ENCODE results near the gene BABAM2.

BABAM2 gene

DNA sequence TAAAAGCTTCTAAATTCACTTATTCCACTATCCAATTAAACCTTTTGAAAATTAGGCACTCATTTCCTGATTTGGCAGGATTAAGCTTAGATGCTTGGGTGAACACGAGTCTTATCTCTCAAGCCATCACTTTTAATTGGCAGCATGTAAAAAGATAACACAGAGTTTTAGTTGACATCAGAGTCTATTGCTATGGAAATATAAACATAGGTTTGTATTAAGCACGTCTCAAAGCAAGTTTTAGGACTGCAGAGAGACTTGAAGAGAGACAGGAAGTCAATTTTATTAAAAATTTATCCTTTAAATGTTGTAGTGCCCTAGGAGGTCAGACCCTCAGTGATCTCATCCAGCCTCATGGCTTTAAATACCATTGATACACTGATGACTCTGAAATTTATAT, 5.9 kb upstream of the BABAM2 start:
- TF ChIP-seq, protein P1, sequence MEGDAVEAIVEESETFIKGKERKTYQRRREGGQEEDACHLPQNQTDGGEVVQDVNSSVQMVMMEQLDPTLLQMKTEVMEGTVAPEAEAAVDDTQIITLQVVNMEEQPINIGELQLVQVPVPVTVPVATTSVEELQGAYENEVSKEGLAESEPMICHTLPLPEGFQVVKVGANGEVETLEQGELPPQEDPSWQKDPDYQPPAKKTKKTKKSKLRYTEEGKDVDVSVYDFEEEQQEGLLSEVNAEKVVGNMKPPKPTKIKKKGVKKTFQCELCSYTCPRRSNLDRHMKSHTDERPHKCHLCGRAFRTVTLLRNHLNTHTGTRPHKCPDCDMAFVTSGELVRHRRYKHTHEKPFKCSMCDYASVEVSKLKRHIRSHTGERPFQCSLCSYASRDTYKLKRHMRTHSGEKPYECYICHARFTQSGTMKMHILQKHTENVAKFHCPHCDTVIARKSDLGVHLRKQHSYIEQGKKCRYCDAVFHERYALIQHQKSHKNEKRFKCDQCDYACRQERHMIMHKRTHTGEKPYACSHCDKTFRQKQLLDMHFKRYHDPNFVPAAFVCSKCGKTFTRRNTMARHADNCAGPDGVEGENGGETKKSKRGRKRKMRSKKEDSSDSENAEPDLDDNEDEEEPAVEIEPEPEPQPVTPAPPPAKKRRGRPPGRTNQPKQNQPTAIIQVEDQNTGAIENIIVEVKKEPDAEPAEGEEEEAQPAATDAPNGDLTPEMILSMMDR (IDR thresholded peaks at IDR 0.05; ENCODE audit: extremely low read depth, missing control alignments), result no peak
- no peak for DNase-seq (ENCODE audit: low spot score)

DNA sequence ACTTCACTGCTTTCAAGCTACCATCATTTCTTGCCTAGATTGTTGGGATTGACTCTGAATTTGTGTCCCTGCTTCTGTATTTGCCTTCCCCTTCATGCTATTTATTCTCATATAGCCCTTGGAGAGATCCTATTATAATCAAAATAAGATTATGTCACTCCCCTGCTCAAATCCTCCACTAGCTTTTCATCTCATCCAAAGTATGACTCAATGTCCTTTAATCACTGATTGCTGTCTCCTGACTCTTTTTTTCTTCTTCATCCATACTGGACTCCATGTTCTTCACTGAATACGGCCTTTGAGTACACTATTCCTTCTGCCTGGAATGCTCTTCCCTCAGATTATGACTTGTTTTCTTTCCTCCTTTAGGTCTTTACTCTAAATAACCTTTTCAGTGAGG, 5.3 kb upstream of the BABAM2 start:
- DNase-seq (ENCODE audit: low spot score), result no peak
- TF ChIP-seq, protein P1 (IDR thresholded peaks at IDR 0.05; ENCODE audit: extremely low read depth, missing control alignments), result no peak

DNA sequence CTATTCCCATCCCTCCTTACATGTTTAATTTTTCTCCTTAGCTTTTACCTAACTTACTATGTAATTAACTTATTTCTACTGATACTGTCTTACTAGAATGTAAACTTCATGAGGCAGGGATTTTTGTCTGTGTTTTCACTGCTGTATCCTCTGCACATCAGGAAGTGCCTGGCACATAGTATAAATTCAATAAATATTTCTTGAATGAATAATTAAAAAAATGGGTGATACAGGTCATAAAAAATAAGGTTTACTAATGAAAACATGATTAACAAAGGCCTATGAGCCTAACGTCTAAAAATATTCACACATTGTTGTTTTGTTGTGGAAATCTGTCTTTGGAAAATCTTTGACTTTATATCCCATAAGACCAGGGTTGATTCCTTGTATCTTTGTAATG, 4.9 kb upstream of the BABAM2 start:
- TF ChIP-seq, protein P1 (IDR thresholded peaks at IDR 0.05; ENCODE audit: extremely low read depth, missing control alignments), result no peak
- no peak for DNase-seq (ENCODE audit: low spot score)

DNA sequence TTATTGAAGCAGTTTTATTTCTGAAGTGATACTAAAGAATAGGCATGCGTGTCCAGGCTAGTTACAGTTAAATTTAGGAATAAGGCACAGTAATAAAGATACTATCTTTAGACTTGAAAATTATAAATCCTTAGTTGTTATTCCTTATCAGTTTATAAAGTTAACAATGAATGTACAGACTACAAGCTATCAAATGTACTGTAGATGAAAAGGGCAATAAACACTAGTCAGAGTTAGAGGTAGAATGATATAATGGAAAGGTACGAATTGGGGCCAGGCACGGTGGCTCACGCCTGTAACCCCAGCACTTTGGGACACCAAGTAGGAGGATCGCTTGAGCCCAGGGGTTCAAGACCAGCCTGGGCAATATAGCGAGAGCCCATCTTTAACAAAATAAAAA, 4.2 kb upstream of the BABAM2 start:
- DNase-seq (ENCODE audit: low spot score), result no peak
- TF ChIP-seq, protein P1 (IDR thresholded peaks at IDR 0.05; ENCODE audit: extremely low read depth, missing control alignments), result no peak

DNA sequence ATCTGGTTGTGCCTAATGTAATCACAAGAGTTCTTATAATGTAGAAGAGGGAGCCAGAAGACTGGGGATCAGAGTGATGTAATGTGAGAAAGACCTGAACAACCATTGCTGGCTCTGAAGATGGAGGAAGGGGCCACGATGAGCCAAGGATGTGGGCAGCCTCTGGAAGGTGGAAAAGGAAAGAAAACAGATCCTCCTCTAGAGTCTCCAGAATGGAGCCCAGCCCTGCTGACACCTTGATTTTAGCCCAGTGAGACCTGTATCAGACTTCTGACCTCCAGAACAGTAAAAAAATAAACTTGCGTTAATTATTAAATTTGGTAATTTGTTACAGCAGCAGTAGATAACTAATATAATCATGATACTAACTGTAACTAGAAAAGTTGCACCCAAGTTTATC, 3.4 kb upstream of the BABAM2 start:
- no peak for DNase-seq (ENCODE audit: low spot score)

DNA sequence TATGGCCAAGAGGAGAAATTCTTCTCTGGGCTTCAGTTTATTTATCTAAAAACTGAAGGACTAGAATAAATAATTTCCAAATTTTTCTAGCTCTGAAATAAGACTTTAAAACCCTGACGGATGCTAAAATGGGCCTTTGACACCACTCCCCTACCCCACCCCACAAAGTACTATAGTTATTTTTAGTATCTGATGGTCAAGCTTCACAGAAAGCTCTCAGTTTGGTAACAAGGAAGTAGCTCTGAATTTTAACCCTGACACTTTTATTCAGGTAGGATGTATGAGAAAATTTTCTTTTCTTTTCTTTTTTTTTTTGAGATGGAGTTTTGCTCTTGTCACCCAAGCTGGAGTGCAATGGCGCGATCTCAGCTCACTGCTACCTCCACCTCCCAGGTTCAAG, 2.7 kb upstream of the BABAM2 start:
- TF ChIP-seq, protein P1 (IDR thresholded peaks at IDR 0.05; ENCODE audit: extremely low read depth, missing control alignments), result no peak
- peak; percentile 10 for DNase-seq (ENCODE audit: low spot score)

More for the DNA sequence above, 3.4 kb upstream of the BABAM2 start:
- TF ChIP-seq, protein P1 (IDR thresholded peaks at IDR 0.05; ENCODE audit: extremely low read depth, missing control alignments), result no peak

DNA sequence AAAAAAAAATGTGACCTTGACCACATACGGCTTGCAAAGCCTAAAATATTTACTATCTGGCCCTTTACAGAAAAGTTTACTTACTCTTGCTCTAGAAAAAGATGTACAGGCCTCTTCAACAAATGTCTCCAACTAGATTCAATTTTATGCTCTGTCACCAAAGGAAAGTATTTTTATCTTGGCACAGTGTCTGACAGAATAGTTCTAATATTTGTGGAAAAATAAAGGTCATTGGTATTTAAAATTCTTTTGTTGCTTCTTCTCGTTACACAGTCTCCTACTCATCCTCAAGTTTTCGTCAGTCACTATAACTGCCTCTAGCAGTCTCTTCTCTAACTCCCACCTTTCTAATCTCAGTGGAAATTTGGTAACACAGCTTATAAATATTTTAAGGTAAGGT, 1.7 kb upstream of the BABAM2 start:
- no peak for DNase-seq (ENCODE audit: low spot score)
- TF ChIP-seq, protein P1 (IDR thresholded peaks at IDR 0.05; ENCODE audit: extremely low read depth, missing control alignments), result no peak
